ENCODE data around the gene MTF2. TPM values are rescaled to one million over a fixed set of nuclear protein-coding genes. Genes with fewer than 3 reads are reported as not detected.
"Not testable (repeated sequence)": the region's sequence is repeated elsewhere in the genome, so short reads cannot be mapped to it uniquely, and the experiment has no call there.

Gene MTF2
- total RNA-seq, 1 donor from 2014 or later, result 8.1 TPM

DNA sequence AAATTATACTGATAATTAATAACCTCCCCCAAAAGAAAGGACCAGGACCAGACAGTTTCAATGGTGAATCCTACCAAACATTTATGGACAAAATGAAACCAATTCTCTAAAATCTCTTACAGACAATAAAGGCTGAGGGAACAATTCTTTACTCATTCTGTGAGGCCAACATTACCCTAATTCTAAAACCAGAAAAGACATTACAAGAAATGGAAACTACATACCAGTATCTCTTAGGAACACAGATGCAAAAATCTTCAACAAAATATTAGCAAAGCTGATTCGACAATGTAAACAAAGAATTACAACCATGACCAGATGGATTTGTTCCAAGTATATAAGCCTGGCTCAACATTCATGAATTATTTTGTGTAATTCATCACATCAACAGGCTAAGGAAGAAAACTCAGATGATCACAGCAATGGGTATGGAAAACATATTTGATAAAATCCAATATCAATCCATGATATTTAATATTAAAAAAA is 92.5 kb downstream of the MTF2 start:
- intact Hi-C loops (cut with DNase I), result no loop called here
- no peak for DNase-seq
- no peak for ATAC-seq (ENCODE audit: poor library complexity)

DNA sequence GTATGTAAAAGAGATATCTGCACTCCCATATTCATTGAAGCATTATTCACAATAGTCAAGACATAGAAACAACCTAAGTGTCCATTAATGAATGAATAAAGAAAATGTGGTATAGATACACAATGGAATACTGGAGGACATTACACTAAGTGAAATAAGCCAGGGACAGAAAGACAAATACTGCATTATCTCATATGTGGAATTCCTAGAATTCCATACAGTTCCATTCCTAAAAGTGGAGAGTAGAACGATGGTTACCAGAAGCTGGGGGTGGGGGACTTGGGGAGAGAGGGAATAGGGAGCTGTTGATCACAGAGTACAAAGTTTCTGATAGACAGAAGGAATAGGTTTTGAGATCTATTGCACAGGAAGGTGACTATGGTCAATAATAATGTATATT is 93.7 kb downstream of the MTF2 start:
- intact Hi-C loops (cut with DNase I), result no loop called here
- ATAC-seq (ENCODE audit: poor library complexity) (no peak), DNase-seq (no peak)

DNA sequence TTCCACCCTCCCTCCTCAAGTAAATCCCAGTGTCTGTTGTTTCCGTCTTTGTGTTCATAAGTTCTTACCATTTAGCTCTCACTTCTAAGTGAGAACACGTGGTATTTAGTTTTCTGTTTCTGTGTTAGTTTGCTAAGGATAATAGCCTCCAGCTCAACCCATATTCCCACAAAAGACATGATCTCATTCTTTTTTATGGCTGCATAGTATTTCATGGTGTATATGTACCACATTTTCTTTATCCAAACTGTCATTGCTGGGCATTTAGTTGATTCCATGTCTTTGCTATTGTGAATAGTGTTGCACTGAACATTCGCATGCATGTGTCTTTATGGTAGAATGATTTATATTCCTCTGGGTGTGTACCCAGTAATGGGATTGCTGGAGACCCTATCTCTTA is 95.6 kb downstream of the MTF2 start:
- intact Hi-C loops (cut with DNase I); ATAC-seq (ENCODE audit: poor library complexity); DNase-seq: not testable (repeated sequence)

DNA sequence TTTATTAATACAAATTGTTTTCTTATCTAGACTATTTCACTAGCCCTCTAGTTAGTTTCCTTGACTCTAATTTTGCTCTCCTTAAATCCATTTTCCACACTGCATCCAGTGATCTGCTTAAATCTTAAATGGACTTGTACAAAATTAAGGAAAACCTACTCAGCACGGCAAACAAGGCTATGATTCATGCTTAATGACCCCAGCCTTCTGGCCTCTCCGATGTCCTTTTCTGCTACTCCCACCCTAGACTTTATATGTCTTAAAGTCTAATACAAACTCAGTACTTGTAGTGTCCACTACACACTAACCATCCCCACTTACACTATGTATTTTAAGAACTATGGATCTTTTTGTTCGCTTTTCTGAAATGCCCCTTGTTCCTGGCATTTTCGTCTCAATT is 98.9 kb downstream of the MTF2 start:
- intact Hi-C loops (cut with DNase I), result no loop called here
- DNase-seq (no peak), ATAC-seq (ENCODE audit: poor library complexity) (no peak)

DNA sequence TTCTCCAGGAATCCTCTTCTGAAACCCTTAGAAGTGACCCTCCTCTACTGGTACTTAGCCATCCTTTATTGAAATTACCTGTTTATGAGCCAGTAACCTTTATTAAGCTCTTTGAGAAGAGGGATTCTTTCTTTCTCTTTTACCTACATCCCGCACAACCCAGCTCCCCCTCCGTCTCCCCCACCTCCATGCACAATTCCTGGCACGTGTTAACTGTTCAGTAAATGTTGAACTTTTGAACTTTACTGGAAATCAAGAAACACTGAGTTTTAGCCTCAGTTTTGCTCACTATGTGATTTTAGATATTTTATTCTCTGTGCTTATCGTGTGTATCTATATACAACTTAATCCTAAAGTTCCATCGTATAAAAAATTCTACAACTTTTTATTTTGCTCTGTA is 99.3 kb downstream of the MTF2 start:
- intact Hi-C loops (cut with DNase I), result no loop called here

DNA sequence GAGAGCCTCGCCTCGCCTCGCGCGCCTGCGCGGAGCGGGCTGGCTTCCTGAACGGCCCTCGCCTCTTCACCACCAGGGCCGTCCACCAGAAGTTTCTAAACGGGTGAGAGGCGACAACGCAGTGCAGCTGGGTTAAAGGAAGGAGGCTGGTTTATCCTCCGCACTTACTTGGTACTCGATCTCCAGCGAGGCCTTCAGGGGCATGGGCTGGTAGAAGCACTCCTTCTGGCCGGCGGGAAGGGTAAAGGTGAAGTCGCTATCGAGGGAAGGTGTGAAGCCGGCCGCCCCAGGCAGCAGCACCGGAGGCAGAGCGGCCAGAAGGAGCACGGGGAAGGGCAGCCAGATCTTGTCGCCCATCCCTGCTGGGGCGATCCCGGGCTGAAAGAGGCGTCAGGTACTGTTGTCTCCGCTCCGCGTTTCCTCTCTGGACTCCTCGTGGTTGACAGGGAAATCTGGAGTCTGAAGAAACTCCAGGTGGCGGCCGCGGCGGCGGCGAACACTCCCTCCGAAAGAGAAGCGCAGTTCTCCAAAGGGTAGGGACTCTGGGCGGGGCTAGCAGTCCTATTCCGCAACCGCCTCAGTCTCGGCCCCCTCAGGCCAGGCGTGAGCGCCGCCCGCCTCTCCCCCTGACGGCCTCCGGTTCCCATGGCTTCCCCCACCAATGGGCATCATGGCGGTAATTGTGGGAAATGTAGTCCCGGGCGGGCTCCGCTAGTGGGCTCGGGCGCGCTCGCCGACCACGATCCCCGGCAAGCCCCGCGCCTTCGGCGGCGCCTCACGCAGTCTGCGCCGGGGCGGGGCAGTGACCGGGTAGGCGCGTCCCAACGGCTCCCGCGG is 101.0 kb downstream of the MTF2 start, which contains the start of gene TMED5:
TMED5 (minus strand) TSS at position 528 of the 837 bp plus-strand sequence; CDS start at position 357, 171 bp downstream.
- intact Hi-C loops (cut with DNase I), result no loop called here
- ATAC-seq (ENCODE audit: poor library complexity), result peak; percentile 98
- peak; percentile 98 for DNase-seq

More for the DNA sequence above, 99.3 kb downstream of the MTF2 start:
- DNase-seq, result no peak
- no peak for ATAC-seq (ENCODE audit: poor library complexity)

DNA sequence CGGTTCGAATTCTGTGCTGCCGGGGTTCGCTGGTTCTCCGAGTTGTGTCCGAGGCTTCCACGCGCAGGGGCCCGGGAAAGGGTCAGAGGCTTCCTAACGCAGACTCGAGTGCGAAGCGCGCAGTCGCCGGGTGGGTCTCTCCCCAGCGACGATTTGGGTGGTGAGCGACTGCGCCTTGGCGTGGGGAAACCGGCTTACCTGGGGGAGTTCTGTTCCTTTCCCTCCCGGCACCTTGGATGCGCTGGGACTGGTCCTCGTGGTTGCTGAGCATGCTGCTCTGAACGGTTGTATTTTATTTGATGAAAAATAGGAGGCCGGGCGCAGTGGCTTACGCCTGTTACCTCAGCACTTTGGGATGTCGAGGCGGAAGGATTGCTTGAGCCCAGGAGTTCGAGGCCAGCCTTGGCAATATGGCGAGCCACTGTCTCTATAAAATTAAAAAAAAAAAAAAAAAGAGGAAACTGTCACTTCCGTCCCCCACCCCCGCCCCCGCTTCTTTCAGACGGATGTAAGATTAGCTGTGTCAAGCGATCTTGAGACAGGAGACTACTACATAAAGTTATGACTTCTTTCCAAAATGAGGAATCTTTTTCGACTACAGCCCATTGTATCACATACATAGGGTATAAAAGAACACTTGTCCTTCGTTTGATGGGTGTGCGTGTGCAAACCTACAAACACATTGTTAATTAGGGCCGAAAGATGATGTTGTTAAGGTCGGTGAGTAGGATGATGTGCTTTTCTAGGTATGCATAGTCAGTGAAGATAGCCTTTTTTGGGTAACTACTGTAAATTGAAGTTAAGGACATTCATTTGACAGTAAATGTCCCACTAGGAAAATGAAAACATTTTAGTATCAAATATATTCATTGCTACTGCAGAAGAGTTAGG is 101.9 kb downstream of the MTF2 start, which contains the start of gene CCDC18:
CCDC18 (plus strand) TSS at position 2 of the 891 bp plus-strand sequence. CDS start 2,638 bp downstream, outside the sequence.
- intact Hi-C loops (cut with DNase I), result no loop called here
- ATAC-seq (ENCODE audit: poor library complexity), result no peak
- no peak for DNase-seq

DNA sequence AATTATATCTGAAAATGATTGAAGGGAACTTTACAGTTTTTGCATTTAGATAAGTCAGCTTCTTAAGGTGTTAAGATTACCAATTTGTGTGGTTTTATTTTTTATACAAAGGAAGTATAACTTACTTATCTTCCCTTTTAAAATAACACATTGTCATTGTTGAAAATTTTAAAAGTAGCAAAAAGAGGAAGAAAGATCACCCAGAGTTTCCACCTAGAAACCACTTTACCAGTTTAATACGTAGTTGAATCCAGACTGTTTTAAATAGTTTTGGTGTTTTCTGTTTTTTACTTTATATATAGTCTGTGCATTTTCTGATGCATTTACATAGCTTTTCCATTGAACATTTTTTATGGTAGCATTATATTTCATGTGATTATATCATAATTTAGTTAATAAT is 107.6 kb downstream of the MTF2 start:
- intact Hi-C loops (cut with DNase I), result no loop called here
- DNase-seq (no peak), ATAC-seq (ENCODE audit: poor library complexity) (no peak)

Other genes with a start within 250 kb of the MTF2 start
- gene RPL5, start 247.2 kb upstream of the MTF2 start, total RNA-seq, result 543 TPM
- gene DIPK1A, start 117.8 kb upstream of the MTF2 start, total RNA-seq, result 7.0 TPM
- 57.1 TPM for gene TMED5, start 101.1 kb downstream of the MTF2 start, total RNA-seq
- gene CCDC18, start 101.4 kb downstream of the MTF2 start, total RNA-seq, result 2.4 TPM

All from Right ventricle myocardium superior (tissue), 1 donor.